HG03095 (cell line): ENCODE results near the gene WDR35.
A peak's percentile ranks its signal among the peaks of the same experiment; 100 is the strongest.
"Not testable (repeated sequence)": the region's sequence is repeated elsewhere in the genome, so short reads cannot be mapped to it uniquely, and the experiment has no call there.

Source experiments
- ATAC-seq: cut with Tn5 transposase; IDR thresholded peaks from one replicate; pipeline ENCODE4 v1.9.1; 2021; ENCODE audit warnings: moderate library complexity; ENCODE audit not compliant: unreplicated experiment

WDR35 gene

GRCh38 chr2:19897623-19898245, 92.2 kb downstream of the WDR35 start:
- no peak for ATAC-seq

- no peak for ATAC-seq
Measured at GRCh38 chr2:19895535-19895934, 94.4 kb downstream of the WDR35 start.

- peak; percentile 10 for ATAC-seq
Measured at GRCh38 chr2:19894134-19894792, 95.6 kb downstream of the WDR35 start.

GRCh38 chr2:19893520-19894133, 96.3 kb downstream of the WDR35 start:
- ATAC-seq, result peak; percentile 75

GRCh38 chr2:19891971-19892370, 97.9 kb downstream of the WDR35 start:
- not testable (repeated sequence) for ATAC-seq

- no peak for ATAC-seq
Measured at GRCh38 chr2:19890104-19890503, 99.8 kb downstream of the WDR35 start.

GRCh38 chr2:19888831-19889230, 101.1 kb downstream of the WDR35 start:
- ATAC-seq, result no peak

- ATAC-seq, result no peak
Measured at GRCh38 chr2:19887510-19887909, 102.4 kb downstream of the WDR35 start.

- ATAC-seq, result no peak
Measured at GRCh38 chr2:19886261-19886660, 103.6 kb downstream of the WDR35 start.

- no peak for ATAC-seq
Measured at GRCh38 chr2:19885791-19886190, 104.1 kb downstream of the WDR35 start.

- no peak for ATAC-seq
Measured at GRCh38 chr2:19883971-19884720, 105.8 kb downstream of the WDR35 start.

- no peak for ATAC-seq
Measured at GRCh38 chr2:19883486-19883885, 106.4 kb downstream of the WDR35 start.

- ATAC-seq, result no peak
Measured at GRCh38 chr2:19882286-19882685, 107.6 kb downstream of the WDR35 start.

GRCh38 chr2:19881908-19882265, 108.0 kb downstream of the WDR35 start:
- no peak for ATAC-seq

- ATAC-seq, result no peak
Measured at GRCh38 chr2:19881221-19881907, 108.5 kb downstream of the WDR35 start.

- ATAC-seq, result not testable (repeated sequence)
Measured at GRCh38 chr2:19880191-19880590, 109.7 kb downstream of the WDR35 start.

- no peak for ATAC-seq
Measured at GRCh38 chr2:19879120-19879519, 110.8 kb downstream of the WDR35 start.

- no peak for ATAC-seq
Measured at GRCh38 chr2:19878268-19879046, 111.4 kb downstream of the WDR35 start.

GRCh38 chr2:19876751-19877150, 113.2 kb downstream of the WDR35 start:
- ATAC-seq, result no peak

- ATAC-seq, result no peak
Measured at GRCh38 chr2:19875280-19875679, 114.6 kb downstream of the WDR35 start.
